GM12892 (cell line): Measurements from ENCODE around the gene TGFB2.

Experiments
- POLR2A ChIP-seq: IDR thresholded peaks from 2 replicates; pipeline ENCODE4 v1.6.1; 2011; ENCODE audit warnings: low read depth, low read length, control low read depth
- POLR2AphosphoS5 ChIP-seq: IDR thresholded peaks from 2 replicates; pipeline ENCODE4 v1.6.1; 2011; ENCODE audit warnings: low read depth, low read length, control low read depth

DNA sequence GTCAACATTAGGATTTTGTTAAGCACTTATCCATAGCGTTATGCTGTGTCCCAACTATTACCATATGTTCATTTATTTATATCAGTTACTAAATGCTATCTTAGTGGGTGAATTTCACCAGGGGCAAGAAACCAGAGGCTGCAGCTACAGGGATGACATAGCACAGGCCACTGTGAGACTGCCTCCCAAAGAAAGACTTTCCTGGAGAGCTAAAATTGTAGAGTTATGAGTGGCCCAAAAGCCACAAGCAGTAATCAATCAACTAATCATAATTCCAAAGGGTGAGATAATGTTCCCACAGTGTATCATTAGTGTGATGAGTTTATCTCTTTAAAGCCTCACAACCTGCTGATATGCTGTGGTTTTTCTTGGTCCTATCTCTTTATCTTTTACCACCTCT, 3.8 kb upstream of the TGFB2 start:
- no peak for TF ChIP-seq POLR2AphosphoS5
- no peak for TF ChIP-seq POLR2A
